H9 (cell line): Measurements from ENCODE around the gene PRH2. TPM values are rescaled to one million over a fixed set of nuclear protein-coding genes. Genes with fewer than 3 reads are reported as not detected.

Experiments used
- DNase-seq: peaks from one replicate; pipeline ENCODE4 v3.0.0-alpha.2; 2017
- H2AFZ ChIP-seq: one replicate; pipeline ENCODE4 v1.6.1; 2013; ENCODE audit warnings: mild to moderate bottlenecking, low read length, control low read depth, moderate library complexity
- H2AK5ac ChIP-seq: 2 replicates; pipeline ENCODE4 v1.6.1; 2013; ENCODE audit warnings: low read length, control low read depth, mixed read lengths; ENCODE audit not compliant: insufficient read length
- H2BK120ac ChIP-seq: one replicate; pipeline ENCODE4 v1.6.1; 2013; ENCODE audit warnings: low read depth, mild to moderate bottlenecking, low read length, control low read depth, inconsistent platforms; ENCODE audit not compliant: poor library complexity, severe bottlenecking
- H2BK12ac ChIP-seq: 2 replicates; pipeline ENCODE4 v1.6.1; 2013; ENCODE audit warnings: low read length, control low read depth, mixed read lengths, low read depth; ENCODE audit not compliant: insufficient read length
- H2BK15ac ChIP-seq: 2 replicates; pipeline ENCODE4 v1.6.1; 2013; ENCODE audit warnings: low read depth, low read length, control low read depth
- H2BK20ac ChIP-seq: one replicate; pipeline ENCODE4 v1.6.1; 2013; ENCODE audit warnings: low read depth, mild to moderate bottlenecking, low read length, control low read depth, inconsistent platforms; ENCODE audit not compliant: poor library complexity, severe bottlenecking
- H2BK5ac ChIP-seq: 2 replicates; pipeline ENCODE4 v1.6.1; 2013; ENCODE audit warnings: low read length, control low read depth, mixed read lengths; ENCODE audit not compliant: insufficient read length
- H3K14ac ChIP-seq: 2 replicates; pipeline ENCODE4 v1.6.1; 2013; ENCODE audit warnings: low read length, control low read depth; ENCODE audit not compliant: insufficient read depth
- H3K18ac ChIP-seq: 2 replicates; pipeline ENCODE4 v1.6.1; 2013; ENCODE audit warnings: low read depth, mild to moderate bottlenecking, mixed read lengths, low read length, control low read depth; ENCODE audit not compliant: insufficient read length
- H3K23ac ChIP-seq: 2 replicates; pipeline ENCODE4 v1.6.1; 2013; ENCODE audit warnings: low read length, control low read depth, mixed read lengths, low read depth; ENCODE audit not compliant: insufficient read length
- H3K23me2 ChIP-seq: 2 replicates; pipeline ENCODE4 v1.6.1; 2013; ENCODE audit warnings: low read depth, mild to moderate bottlenecking, mixed read lengths, low read length, control low read depth; ENCODE audit not compliant: insufficient read length, poor library complexity, severe bottlenecking
- H3K27ac ChIP-seq: 2 replicates; pipeline ENCODE4 v1.5.1; 2013; ENCODE audit warnings: low read length, control low read depth, mixed read lengths, low read depth; ENCODE audit not compliant: insufficient read length
- H3K27me3 ChIP-seq: 2 replicates; pipeline ENCODE4 v1.6.1; 2013; ENCODE audit warnings: low read length, control low read depth, inconsistent platforms; ENCODE audit not compliant: insufficient read depth
- H3K4ac ChIP-seq: 2 replicates; pipeline ENCODE4 v1.6.1; 2013; ENCODE audit warnings: low read depth, mild to moderate bottlenecking, control low read depth, inconsistent platforms, low read length, moderate library complexity
- H3K4me1 ChIP-seq: 2 replicates; pipeline ENCODE4 v1.6.1; 2013; ENCODE audit warnings: low read length, control low read depth, inconsistent platforms; ENCODE audit not compliant: insufficient read depth
- H3K4me2 ChIP-seq: 2 replicates; pipeline ENCODE4 v1.6.1; 2013; ENCODE audit warnings: low read length, control low read depth, mixed read lengths; ENCODE audit not compliant: insufficient read length, insufficient read depth
- H3K56ac ChIP-seq: 2 replicates; pipeline ENCODE4 v1.6.1; 2013; ENCODE audit warnings: low read depth, mild to moderate bottlenecking, mixed read lengths, low read length, control low read depth; ENCODE audit not compliant: insufficient read length
- H3K79me1 ChIP-seq: 2 replicates; pipeline ENCODE4 v1.6.1; 2013; ENCODE audit warnings: low read depth, mild to moderate bottlenecking, moderate library complexity, low read length, control low read depth, inconsistent platforms; ENCODE audit not compliant: insufficient read depth, poor library complexity, severe bottlenecking
- H3K79me2 ChIP-seq: 2 replicates; pipeline ENCODE4 v1.6.1; 2013; ENCODE audit warnings: low read length, control low read depth, inconsistent platforms; ENCODE audit not compliant: insufficient read depth
- H3K9ac ChIP-seq: 2 replicates; pipeline ENCODE4 v1.6.1; 2013; ENCODE audit warnings: low read length, control low read depth, mixed read lengths; ENCODE audit not compliant: insufficient read length; ENCODE audit errors: extremely low read depth
- H3K9me3 ChIP-seq: one replicate; pipeline ENCODE4 v1.6.1; 2013; ENCODE audit warnings: low read depth, low read length, inconsistent platforms; ENCODE audit not compliant: control insufficient read depth
- H3T11ph ChIP-seq: one replicate; pipeline ENCODE4 v1.6.1; 2013; ENCODE audit warnings: mild to moderate bottlenecking, low read length, control low read depth, inconsistent platforms
- H4K20me1 ChIP-seq: one replicate; pipeline ENCODE4 v1.6.1; 2013; ENCODE audit not compliant: control insufficient read depth, insufficient read length, insufficient read depth
- H4K5ac ChIP-seq: 2 replicates; pipeline ENCODE4 v1.6.1; 2013; ENCODE audit warnings: low read depth, mild to moderate bottlenecking, mixed read lengths, low read length, control low read depth; ENCODE audit not compliant: insufficient read length
- H4K8ac ChIP-seq: replicated peaks from 2 replicates; pipeline ENCODE4 v1.6.1; 2013; ENCODE audit warnings: low read length, control low read depth, mixed read lengths, low read depth; ENCODE audit not compliant: insufficient read length
- H4K91ac ChIP-seq: 2 replicates; pipeline ENCODE4 v1.6.1; 2013; ENCODE audit warnings: low read depth, mild to moderate bottlenecking, moderate library complexity, mixed read lengths, low read length, control low read depth; ENCODE audit not compliant: insufficient read length
- H3K27ac Mint-ChIP-seq, 3 experiments: 2 replicates in 2 of 3; 3 replicates in 1 of 3; pipeline ENCODE4 v1.8.0; 2020 to 2021; ENCODE audit warnings: mixed read lengths in 3 of 3, mild to moderate bottlenecking in 1 of 3, moderate library complexity in 1 of 3
- H3K27me3 Mint-ChIP-seq: 2 replicates; pipeline ENCODE4 v1.8.0; 2021; ENCODE audit warnings: low read depth, mild to moderate bottlenecking, moderate library complexity, mixed read lengths
- H3K36me3 Mint-ChIP-seq, 3 experiments: 2 replicates in 2 of 3; 3 replicates in 1 of 3; pipeline ENCODE4 v1.8.0; 2020 to 2021; ENCODE audit warnings: low read depth in 3 of 3, mixed read lengths in 3 of 3; ENCODE audit not compliant: insufficient read depth in 1 of 3
- H3K4me1 Mint-ChIP-seq, 2 experiments: 2 replicates each; pipeline ENCODE4 v1.8.0; 2020; ENCODE audit warnings: mixed read lengths in 2 of 2
- H3K4me3 Mint-ChIP-seq, 2 experiments: 2 replicates in 1 of 2; 3 replicates in 1 of 2; pipeline ENCODE4 v1.8.0; 2020 to 2021; ENCODE audit warnings: mild to moderate bottlenecking in 2 of 2, mixed read lengths in 2 of 2, moderate library complexity in 1 of 2
- H3K9me3 Mint-ChIP-seq, 2 experiments: 2 replicates in 1 of 2; 3 replicates in 1 of 2; pipeline ENCODE4 v1.8.0; 2020; ENCODE audit warnings: mild to moderate bottlenecking in 2 of 2, mixed read lengths in 2 of 2, moderate library complexity in 1 of 2
- WGBS: extraction: QIAGEN DNeasy Blood & Tissue Kit; methylation state at CpG from one replicate; pipeline ENCODE4 v1.1.7; 2013; ENCODE audit warnings: missing lambda C conversion rate, low lambda C conversion rate, mixed read lengths; ENCODE audit not compliant: insufficient read length; ENCODE audit errors: extremely low coverage; 5-methylcytosine and 5-hydroxymethylcytosine counted together
- total RNA-seq: library from RNA; stranded (reverse); gene quantifications from 2 replicates; pipeline ENCODE4 v1.2.1, GENCODE V29; 2021
- TF ChIP-seq, protein P1 (sequence below): fragments of 200-600 bp; sonication (generic); conservative IDR thresholded peaks from 3 replicates; pipeline ENCODE4 v1.8.0; 2021; ENCODE audit warnings: antibody characterized with exemption, mild to moderate bottlenecking

Gene PRH2
- total RNA-seq, 1 experiment from 2014 or later: not detected

DNA sequence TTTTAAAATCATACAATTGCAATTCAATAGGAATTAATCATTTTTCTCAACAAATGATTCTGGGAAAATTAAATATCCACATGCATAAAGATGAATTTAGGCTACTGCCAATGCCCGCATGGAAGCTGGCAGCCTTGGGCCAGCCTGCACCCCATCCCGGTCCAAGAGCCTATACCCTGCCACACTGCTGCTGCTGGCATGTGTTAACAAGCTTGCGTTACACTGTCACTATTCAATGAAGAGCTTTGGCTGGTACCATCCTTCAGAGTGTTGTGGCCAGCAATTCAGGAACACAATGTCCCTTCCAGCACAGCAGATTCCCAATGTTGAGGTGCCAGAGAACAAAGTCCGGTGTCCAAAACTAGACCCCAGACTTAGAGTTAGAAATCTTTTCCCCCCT lies 23.6 kb downstream of the PRH2 start:
- no peak overlapping the region for H3K56ac ChIP-seq
- H3K27ac ChIP-seq: no peak overlapping the region
- Mint-ChIP-seq H3K27me3 (no peaks in the 10 kb centered on the region), H3K27ac (no peak overlapping the region), H3K36me3 (peaks cover 31 to 43% (median 41%) of the 10 kb centered on the region in 3 experiments), H3K4me1 (no peaks in the 10 kb centered on the region), H3K9me3 (peaks cover 28 to 36% of the 10 kb centered on the region in 2 experiments), H3K4me3 (no peak overlapping the region)
- H3K23ac ChIP-seq: no peak overlapping the region
- no peak for DNase-seq
- no peak overlapping the region for H2BK5ac ChIP-seq
- no peaks in the 10 kb centered on the region; the same call in 1 of the 2 replicates for H3K79me2 ChIP-seq
- no peaks in the 10 kb centered on the region for H3K27me3 ChIP-seq
- H3K4ac ChIP-seq: no peak overlapping the region
- H4K8ac ChIP-seq: no peak overlapping the region
- H2BK15ac ChIP-seq: no peak overlapping the region
- H2AK5ac ChIP-seq: no peak overlapping the region
- no CpG with 5 or more reads among the region's 4 CpGs for WGBS
- no peak overlapping the region for H2BK20ac ChIP-seq
- H4K20me1 ChIP-seq: no peaks in the 10 kb centered on the region
- no peak overlapping the region for H2BK12ac ChIP-seq
- no peak overlapping the region for H3K4me2 ChIP-seq
- no peak overlapping the region for H2BK120ac ChIP-seq
- H3K14ac ChIP-seq: no peak overlapping the region
- no peak overlapping the region for H3T11ph ChIP-seq
- H2AFZ ChIP-seq: no peak overlapping the region
- TF ChIP-seq, protein P1, sequence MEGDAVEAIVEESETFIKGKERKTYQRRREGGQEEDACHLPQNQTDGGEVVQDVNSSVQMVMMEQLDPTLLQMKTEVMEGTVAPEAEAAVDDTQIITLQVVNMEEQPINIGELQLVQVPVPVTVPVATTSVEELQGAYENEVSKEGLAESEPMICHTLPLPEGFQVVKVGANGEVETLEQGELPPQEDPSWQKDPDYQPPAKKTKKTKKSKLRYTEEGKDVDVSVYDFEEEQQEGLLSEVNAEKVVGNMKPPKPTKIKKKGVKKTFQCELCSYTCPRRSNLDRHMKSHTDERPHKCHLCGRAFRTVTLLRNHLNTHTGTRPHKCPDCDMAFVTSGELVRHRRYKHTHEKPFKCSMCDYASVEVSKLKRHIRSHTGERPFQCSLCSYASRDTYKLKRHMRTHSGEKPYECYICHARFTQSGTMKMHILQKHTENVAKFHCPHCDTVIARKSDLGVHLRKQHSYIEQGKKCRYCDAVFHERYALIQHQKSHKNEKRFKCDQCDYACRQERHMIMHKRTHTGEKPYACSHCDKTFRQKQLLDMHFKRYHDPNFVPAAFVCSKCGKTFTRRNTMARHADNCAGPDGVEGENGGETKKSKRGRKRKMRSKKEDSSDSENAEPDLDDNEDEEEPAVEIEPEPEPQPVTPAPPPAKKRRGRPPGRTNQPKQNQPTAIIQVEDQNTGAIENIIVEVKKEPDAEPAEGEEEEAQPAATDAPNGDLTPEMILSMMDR: no peak
- no peaks in the 10 kb centered on the region for H3K9me3 ChIP-seq
- H3K79me1 ChIP-seq: no peaks in the 10 kb centered on the region
- no peak overlapping the region for H4K91ac ChIP-seq
- no peak overlapping the region for H3K18ac ChIP-seq
- no peaks in the 10 kb centered on the region for H3K23me2 ChIP-seq
- H3K4me1 ChIP-seq: no peaks in the 10 kb centered on the region
- no peak overlapping the region for H3K9ac ChIP-seq
- no peak overlapping the region for H4K5ac ChIP-seq
